DMS114 treated with DMSO at 0.1 percent for 48 hours (cell line): Measurements from ENCODE around the gene TTLL13.
A peak's percentile ranks its signal among the peaks of the same experiment; 100 is the strongest.

ENCODE experiments used
- DNase-seq: peaks from one replicate; lab custom pipeline; 2025; ENCODE audit not compliant: unreplicated experiment; lab: John Stamatoyannopoulos, UW

Gene TTLL13, protein sequence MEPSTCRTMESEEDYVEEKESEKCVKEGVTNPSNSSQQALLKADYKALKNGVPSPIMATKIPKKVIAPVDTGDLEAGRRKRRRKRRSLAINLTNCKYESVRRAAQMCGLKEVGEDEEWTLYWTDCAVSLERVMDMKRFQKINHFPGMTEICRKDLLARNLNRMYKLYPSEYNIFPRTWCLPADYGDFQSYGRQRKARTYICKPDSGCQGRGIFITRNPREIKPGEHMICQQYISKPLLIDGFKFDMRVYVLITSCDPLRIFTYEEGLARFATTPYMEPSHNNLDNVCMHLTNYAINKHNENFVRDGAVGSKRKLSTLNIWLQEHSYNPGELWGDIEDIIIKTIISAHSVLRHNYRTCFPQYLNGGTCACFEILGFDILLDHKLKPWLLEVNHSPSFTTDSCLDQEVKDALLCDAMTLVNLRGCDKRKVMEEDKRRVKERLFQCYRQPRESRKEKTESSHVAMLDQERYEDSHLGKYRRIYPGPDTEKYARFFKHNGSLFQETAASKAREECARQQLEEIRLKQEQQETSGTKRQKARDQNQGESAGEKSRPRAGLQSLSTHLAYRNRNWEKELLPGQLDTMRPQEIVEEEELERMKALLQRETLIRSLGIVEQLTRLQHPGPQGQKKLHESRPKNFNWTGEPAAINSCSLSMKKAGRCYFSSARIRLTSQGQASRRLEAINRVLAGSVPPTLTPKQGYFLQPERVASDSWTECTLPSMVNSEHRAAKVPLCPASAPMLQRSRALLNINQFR

DNA sequence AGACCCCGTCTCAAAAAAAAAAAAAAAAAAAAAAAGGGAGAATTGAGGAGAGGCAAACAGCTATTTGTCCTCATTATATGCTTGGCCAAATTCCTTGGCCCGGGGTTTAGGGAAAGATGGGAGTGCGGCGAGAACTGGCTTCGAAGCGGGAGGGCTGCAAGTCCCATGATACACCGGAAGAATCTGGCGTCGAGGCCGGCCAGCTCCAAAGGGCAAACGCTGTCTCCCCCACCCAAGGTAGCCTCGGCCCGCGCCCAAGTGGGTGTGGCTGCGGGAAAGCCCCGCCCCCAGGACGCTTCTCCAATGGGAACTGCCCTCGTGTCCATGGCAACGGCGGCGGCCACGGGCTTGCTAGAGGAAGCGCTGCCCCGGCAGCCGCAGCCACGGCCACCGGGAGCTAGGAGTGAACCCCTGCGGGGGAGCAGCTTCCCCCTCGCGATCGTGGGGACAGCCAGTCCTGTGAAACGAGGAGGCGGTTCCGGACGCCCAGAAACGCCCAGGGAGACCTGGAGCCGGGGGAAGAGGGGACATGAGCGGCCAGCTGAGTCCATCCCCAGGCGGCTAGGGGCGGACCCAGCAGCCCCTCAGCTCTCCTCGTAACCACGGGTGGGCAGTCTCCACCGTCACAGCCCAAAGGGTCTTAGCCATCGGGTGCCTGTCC, at the start of gene TTLL13:
TTLL13 (plus strand) TSS at position 354 of the 661 bp plus-strand sequence. CDS start 1,075 bp downstream, outside the sequence.
- DNase-seq: peak; percentile 88

DNA sequence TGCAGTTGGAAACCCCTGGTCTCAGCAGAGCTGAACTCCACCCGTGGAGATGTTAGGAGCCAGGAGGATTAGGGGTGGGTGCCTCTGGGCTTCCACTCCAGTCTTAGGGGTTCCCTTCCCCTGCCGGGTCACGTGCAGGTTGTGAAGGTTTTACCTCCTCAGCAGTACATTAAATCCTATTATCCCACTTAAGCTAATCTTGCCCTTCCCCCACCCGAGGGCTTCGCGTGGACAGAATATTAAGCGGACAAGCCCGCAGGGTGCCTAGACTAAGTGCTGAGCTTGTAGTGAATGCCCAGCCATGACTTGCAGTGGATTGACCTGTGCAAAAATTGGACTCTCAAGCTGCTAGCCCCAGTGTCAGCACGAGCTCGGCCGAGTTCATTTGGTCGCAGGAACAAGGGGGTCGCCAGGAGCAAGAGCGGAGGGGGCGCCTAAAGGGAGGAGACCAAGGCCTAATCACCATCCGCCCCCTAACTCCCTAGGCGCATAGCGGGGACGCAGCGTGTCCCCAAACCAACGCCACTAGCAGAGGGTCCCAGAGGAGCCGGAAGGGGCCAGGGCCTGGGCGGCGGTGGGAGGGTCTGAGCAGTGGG, 48.7 kb upstream of the TTLL13 start:
- no peak for DNase-seq

DNA sequence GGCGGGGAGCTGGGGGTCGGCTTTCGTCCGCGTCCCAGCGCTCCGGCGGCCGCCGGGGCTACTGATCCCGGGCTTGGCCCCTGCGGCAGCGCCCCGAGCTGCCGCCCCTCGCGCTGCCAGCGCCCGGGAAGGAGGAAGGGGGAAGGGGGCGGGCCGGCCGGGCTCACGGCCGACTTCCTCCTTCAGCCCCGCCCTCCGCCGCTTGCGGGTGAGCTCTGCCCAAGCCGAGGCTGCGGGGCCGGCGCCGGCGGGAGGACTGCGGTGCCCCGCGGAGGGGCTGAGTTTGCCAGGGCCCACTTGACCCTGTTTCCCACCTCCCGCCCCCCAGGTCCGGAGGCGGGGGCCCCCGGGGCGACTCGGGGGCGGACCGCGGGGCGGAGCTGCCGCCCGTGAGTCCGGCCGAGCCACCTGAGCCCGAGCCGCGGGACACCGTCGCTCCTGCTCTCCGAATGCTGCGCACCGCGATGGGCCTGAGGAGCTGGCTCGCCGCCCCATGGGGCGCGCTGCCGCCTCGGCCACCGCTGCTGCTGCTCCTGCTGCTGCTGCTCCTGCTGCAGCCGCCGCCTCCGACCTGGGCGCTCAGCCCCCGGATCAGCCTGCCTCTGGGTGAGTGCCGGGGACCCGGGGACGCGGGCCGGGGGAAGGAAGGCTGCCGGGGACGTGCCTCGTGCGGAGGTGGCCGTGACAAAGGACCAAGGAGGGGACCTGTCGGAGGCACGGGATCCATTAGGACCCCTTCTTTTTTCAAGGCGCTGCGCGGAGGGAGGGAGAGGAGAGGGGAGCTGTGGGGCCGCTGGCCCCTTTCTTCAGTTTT, 48.0 kb upstream of the TTLL13 start, which contains the start of gene SEMA4B:
SEMA4B (plus strand) TSS at position 201 of the 814 bp plus-strand sequence; CDS start at position 450, 249 bp downstream.
- peak; percentile 56 for DNase-seq

DNA sequence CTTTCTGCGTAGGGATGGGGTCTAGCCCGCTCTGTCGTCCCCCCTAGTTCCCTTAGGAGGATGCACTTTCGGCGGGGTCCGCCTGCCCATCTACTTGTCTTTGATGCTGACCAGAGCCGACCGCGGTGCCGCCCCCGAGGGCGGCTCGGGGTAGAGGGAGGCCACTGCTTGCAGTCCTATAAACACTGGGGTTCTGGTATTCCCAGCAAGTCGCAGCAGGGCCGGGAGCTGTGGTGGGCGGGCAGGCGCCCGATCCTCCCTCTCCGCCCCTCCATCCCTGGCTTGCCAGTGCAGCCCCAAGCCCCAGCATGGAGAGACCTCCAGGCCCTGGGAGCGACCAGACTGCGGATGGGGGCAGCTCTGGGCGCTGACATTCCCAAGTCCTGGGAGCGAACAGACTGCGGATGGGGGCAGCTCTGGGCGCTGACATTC, 47.4 kb upstream of the TTLL13 start:
- no peak for DNase-seq

DNA sequence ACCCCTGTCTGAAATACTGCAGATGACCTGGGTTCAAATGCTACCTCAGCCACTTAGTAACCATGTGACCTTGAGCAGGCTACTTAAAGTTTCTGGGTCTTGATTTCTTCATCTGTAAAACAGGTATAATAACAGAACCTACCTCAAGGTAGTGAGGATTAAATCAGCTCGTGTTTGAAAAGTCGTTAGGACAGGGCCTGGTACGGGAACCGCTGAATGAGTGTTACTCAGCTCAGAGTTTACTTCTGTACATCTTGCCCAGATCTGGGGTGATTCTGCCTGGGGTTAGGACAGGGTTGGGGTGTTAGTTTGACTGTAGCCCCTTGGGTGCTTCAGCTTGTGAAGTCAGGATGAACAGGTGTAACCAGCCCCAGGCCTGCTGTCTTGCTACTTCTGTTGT, 46.4 kb upstream of the TTLL13 start:
- DNase-seq: no peak

DNA sequence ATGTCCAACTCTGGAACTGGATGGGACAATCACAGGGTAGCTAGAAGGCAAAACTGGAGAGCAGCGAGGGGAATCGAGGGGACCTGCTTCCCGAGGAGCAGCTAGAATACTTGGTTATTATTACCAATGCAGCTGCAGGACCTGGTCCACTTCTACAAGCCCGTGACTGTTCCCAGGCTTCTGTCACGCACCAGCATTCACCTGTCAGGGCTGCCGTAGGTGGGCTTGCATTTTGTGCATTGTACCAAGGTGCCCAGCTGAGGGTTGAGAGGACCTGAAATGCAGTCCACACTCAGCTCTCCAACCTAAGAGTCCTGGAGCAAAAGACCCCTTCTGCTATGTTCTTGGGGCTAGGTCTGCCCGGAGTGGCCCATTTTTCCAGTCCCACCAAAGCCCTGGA, 45.9 kb upstream of the TTLL13 start:
- no peak for DNase-seq

DNA sequence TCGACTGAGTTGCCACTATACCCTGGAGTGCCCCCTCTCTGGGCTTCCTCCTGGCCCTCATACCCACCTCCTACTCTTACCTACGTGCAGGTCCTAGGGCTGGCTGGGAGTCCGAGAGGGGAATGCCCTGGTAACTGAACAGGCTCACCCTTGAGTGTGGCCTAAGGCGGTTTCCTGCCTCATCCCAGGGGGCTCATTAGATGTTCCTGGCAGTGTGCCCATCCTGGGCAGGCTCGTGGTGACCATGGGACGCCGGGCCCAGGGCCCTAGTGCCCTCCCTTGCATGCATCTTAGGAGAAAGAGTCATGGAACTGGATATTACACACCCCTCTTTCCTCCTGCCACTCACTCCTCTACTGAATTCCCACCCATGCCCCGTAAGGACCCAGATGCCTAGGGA, 45.4 kb upstream of the TTLL13 start:
- no peak for DNase-seq

DNA sequence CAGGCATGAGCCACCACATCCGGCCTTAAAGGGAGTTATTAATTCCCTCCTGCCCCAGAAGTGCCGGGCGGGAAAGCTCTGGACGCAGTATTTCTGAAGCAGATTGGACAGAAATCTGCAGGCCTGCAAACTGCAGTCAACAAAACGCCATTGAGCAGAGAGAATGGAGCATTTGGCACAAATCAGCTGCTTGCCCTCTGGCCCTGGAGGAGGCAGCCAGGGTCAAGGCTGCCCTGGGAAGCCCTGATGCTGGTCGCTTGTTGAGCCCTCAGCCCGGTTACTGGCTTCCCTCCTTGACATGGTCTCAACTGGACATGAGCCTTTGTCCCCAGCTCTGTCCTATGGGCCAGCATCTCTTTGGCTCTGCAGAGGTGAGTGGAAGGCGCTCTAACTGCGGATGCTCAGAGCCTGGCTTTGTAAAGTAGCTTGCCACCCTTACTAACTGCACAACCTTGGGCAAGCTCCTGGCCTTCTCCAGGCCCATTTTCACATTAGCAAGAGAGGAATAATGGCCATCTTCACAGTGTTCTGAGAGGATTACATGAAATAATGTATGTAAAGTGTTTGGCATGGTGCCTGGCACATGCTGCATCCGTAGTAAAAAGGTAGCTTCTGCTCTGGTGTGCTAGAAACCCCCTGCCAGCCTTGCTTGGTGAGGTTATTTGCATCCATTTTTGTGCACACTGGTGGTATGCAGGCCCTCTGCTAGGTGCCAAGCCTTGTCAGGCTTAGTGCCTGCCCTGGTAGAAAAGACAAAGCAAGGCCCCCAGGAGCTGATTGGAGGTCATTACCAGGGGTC, 44.1 kb upstream of the TTLL13 start:
- DNase-seq: no peak

DNA sequence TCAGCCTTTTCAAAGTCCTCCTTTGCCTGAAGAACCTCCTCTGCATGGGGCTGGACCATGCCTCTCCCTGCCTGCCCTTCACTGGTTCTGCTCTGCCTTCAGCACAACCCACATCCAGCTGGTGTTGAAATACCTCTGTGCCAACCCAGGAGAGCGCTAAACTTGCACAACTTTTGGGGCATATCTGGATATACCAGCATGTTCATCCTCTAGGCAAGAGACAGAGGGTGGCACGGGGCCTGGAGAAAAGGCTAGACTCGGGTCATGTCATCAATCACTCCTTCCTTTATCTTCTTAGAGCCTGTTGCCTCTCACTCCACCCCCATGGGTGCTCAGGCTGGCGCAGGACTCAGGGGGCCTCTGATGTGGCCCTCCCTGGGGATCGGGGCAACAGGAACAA, 43.5 kb upstream of the TTLL13 start:
- no peak for DNase-seq

DNA sequence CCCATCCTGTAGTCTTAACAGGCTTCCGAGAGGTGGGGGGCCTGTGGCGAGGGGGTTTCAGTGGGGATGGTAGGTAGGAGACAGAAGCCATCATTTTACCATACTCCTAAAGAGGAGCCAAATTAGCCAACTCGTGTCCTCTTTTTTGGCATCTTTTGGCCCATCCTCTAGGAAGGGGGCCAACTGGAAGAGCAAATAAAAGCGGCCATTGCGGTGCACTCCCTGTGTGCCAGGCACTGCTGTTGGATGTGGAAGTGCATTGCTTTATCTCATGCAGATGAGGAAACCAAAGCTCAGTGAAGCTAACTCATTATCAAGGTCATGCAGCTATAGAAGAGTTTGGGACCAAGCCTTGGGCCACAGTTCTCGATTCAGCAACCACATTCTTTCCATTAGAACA, 42.1 kb upstream of the TTLL13 start:
- no peak for DNase-seq

DNA sequence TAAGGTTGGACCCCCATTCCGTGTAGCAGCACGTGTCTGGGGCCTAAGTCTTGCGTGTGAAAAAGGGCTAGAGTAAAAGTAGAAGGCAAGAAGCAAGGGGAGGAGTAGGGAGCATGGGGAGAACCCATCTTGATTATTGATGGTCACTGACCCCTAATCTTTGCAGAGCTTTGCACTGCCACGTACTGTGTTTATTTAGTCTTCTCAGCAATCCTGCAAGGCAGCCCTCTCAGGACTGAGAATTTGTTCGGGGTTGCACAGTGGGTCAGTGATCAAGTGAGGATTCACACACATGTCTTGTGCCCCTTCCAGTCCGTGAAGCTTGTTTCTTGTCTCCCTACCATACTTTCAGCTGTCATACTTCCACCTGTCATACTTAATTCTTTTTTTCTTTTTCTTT, 41.0 kb upstream of the TTLL13 start:
- DNase-seq: no peak

DNA sequence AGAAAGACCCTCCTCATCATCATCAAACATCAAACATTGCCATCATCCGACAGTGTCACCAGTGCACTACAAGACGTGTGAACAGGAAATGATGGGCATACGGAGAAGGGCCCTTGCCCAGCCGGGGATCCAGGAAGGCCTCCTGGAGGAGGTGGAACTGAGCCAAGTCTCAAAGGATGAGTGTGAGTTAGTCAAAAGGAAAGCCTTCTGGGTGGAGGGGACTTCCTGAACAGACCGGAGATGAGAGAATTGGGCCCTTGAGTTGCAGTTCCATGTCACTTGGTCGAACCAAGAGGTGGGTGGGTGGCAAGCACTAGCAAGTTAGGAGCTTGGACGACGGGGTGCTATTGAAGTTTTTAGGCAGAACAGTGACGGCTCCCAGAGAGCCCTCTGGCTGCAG, 39.8 kb upstream of the TTLL13 start:
- no peak for DNase-seq

DNA sequence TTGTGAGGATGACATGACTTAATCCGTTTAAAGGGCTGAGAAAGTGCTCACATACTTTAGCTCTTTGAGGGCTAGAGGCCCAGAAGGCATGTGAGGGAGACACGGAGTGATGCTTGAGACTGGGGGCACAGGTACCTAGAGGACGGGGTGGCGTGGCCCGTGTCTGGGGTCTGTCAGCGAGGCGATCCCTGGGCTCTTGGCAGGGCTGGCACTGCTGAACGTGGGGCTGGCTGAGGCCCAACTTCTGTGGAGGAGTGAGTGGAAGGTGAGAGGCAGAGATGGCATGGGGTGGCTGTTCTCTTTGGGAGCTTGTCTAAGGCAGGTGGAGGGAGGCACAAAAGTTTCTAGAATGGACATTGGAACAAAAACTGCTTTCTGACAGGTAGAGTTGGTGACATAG, 38.8 kb upstream of the TTLL13 start:
- DNase-seq: no peak

DNA sequence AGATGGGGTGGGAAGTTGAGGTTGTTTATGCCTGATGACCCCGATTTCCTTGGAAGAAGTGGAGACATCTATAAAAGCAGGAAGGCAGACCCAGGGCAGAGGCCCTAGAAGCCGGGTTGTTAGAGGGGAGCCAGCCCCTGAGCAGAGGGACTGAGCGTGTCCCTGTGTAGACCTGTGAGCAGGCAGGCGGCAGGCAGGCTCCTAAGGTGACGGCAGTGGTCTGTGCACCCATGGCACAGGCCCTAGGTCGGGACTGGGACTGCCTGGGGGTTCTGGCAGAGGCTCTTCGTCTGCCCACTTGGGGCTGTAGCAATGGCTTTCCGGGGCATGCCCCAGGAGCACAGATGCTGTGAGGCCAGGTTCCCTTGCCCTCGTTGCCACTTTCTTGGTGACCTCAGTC, 38.3 kb upstream of the TTLL13 start:
- no peak for DNase-seq

DNA sequence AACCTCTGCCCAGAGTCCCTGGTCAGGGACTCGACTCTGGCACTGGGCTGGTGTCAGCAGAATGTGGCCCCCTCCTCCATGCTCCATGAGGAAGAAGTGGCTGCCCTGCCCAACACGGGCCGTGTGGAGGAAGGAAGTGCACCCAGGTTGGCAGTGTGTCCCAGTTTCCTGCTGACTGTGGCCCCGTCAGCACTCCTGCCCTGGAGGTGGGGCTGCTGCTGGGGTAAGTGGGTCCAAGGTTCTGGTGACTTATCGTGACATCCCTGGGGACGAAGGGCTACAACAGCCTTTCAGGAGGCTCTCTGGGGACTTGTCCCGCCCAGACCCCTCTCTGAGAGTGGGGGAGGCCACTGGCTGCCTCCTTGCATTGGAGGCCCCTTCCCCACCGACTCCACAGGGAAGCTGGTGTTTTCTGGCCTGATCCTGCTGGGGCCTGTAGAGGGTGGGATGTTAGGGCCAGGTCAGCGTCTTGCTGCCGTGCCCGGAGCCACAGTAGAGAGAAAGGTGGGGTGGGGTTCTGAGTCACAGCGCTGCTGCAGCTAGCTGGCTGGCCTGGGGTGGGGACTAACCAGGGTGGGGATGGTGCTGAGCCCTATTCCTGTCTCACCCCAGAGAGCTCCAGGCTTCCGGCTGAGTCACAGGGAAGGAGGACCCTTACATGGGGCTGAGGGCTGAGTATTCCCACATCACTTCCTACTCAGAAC, 37.8 kb upstream of the TTLL13 start:
- no peak for DNase-seq

DNA sequence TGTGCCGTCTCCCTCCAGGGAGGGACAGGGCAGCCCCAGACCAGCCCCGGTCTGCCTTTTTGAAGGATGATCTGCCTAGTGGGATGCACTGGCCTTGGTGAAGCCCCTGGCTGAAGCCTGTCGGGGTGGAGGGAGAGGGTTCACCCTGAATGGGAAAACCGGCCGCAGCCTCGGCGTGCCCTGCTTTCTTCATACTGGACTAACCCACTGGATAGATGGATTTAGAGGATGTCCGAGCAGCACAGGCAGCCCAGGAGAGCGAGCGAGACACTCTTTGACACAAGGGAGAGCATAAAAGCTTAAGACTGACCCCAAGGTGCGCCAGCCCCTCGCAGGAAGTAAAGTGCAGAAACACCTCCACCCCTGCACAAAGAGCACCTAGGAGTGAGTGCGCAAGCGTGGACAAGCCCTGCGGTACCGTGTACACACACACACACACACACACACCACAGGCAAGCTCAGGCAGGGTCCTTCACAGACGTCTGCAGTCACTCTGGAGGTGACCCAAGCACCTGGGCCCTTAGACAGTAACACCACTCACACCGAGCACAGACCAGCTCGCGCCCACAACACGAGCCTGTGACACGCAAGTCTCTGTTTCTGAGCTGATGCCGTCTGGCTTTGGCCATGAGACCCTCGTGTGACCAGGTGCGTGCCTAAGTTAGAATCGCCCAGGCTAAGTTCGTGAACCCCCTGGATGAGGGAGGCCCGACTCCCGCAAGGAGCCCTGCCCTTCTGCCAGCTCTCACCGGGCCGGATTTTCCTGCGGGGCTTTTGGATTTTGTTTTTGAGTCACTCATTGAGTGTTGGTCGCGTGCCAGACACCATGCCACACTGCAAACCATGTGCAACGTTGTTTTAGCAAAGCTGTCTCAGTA, 36.9 kb upstream of the TTLL13 start:
- DNase-seq: no peak

DNA sequence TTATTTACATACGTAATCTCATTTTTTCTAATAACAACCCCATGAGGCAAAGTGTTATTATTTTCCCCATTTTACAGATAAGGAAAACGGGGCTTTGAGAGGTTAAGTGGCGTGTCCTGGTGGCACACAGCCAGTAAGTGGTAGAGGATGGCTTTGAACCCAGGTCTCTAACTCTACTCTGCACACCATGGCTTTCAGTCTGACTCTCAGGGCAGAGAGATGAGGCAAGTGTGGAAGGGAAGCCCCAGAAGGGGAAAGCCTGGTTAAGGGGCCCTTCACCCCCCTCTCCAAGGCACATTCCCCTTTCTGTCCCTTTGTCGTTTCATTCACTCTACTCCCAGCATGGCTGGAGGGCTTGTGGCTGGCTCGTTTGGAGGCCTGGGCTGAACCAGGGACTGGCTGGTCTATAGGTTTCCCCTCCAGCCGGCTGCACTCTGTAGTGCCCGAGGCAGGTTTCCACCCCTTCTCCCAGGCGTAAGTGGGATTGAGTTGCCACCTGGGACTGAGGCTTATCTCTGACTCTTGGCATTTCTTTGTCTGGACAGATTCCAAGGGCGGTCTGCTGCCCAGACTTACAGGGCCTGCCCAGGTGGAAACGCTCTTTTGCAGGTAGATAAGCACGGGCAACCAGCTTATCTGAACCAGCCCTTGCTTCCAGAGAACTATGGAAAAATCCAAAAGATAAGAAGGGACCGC, 36.1 kb upstream of the TTLL13 start:
- no peak for DNase-seq

DNA sequence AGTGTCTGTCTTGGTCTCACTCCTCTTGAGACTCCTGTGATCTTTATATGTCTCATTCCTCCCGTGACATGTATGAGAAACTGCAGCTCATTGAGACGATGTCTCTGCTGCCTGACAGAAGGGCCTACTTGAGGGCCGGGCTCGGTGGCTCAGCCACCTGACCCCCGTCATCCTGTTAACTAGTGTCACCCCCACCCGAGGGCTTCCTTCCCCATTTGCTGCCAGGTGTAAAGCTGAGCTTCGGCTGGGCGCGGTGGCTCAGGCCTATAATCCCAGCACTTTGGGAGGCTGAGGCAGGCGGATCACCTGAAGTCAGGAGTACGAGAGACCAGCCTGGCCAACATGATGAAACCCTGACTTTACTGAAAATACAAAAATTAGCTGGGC, 35.5 kb upstream of the TTLL13 start:
- no peak for DNase-seq
